K562 (cell line): ENCODE measurements around the gene C10orf53. TPM values are rescaled to one million over a fixed set of nuclear protein-coding genes. Genes with fewer than 3 reads are reported as not detected.

ENCODE experiments used
- ATAC-seq: fragments of 200-7000 bp; cut with Tn5 transposase; 3 replicates; pipeline ENCODE4 v1.9.1; 2020; ENCODE audit warnings: moderate library complexity
- BruUV-seq: library from RNA; stranded (reverse); fragments of 400-500 nt; replicated peaks from 2 replicates; lab custom pipeline; 2021; lab: Mats Ljungman, UMichigan
- CTCF ChIA-PET: fragments of 300-600 bp; formaldehyde crosslinking; extraction: SDS; loops from one replicate; lab custom pipeline; 2021; ENCODE audit warnings: low intra/inter-chr PET ratio; lab: Yijun Ruan, JAX
- POLR2A ChIA-PET: fragments of 300-600, 350-650 bp; sonication (Branson Sonifier 250); formaldehyde crosslinking; extraction: SDS; loops from one replicate; lab custom pipeline; 2021; ENCODE audit warnings: antibody characterized with exemption, inconsistent platforms; lab: Yijun Ruan, JAX
- DNase-seq, 4 experiments: peaks; one replicate each; pipeline versions ENCODE4 v3.0.0 to v3.0.0-alpha.2; 2011 to 2018; ENCODE audit warnings: low spot score in 3 of 4, mixed read lengths in 3 of 4; ENCODE audit errors: extremely low read depth in 1 of 4
- FAIRE-seq: peaks from 2 replicates; lab custom pipeline; 2011; peaks lifted over from hg19 to GRCh38; lab: Jason Lieb, UNC
- H2AFZ ChIP-seq: 2 replicates; pipeline ENCODE4 v1.6.0; 2011; ENCODE audit warnings: low read depth, low read length, control low read depth, inconsistent platforms
- H3K27ac ChIP-seq: fragments of 200-600 bp; 3 replicates; pipeline ENCODE4 v1.8.0; 2011; ENCODE audit warnings: low read depth, mild to moderate bottlenecking, control low read depth, inconsistent platforms, low read length, moderate library complexity, mixed read lengths; ENCODE audit errors: extremely low read depth
- H3K27me3 ChIP-seq, 2 experiments: fragments of 300-600 bp in 1 of 2; 2 replicates in 1 of 2; 3 replicates in 1 of 2; pipeline versions ENCODE4 v1.6.0 to v1.8.0; 2011; ENCODE audit warnings: inconsistent platforms in 2 of 2, low read length in 2 of 2, mild to moderate bottlenecking in 1 of 2, mixed read lengths in 1 of 2, moderate library complexity in 1 of 2; ENCODE audit not compliant: control insufficient read depth in 2 of 2, insufficient read depth in 2 of 2
- H3K36me3 ChIP-seq: fragments of 300-600 bp; 3 replicates; pipeline ENCODE4 v1.8.0; 2011; ENCODE audit warnings: mild to moderate bottlenecking, low read length, inconsistent platforms; ENCODE audit not compliant: control insufficient read depth, insufficient read depth
- H3K4me1 ChIP-seq, 2 experiments: fragments of 200-600 bp in 1 of 2; replicated peaks in 1 of 2; 2 replicates in 1 of 2; 3 replicates in 1 of 2; pipeline versions ENCODE4 v1.5.1 to v1.8.0; 2011; ENCODE audit warnings: inconsistent platforms in 2 of 2, low read length in 2 of 2, mild to moderate bottlenecking in 1 of 2, mixed read lengths in 1 of 2, moderate library complexity in 1 of 2; ENCODE audit not compliant: control insufficient read depth in 2 of 2, insufficient read depth in 2 of 2
- H3K4me2 ChIP-seq: 2 replicates; pipeline ENCODE4 v1.6.1; 2011; ENCODE audit warnings: low read length, control low read depth, inconsistent platforms, mixed read lengths; ENCODE audit not compliant: insufficient read depth
- H3K4me3 ChIP-seq: fragments of 200-600 bp; sonication (generic), shearing (Covaris generic); 2 replicates; pipeline ENCODE4 v1.5.1; 2016; ENCODE audit warnings: control low read depth, inconsistent platforms
- H3K79me2 ChIP-seq: fragments of 200-600 bp; 3 replicates; pipeline ENCODE4 v1.8.0; 2011; ENCODE audit warnings: low read length, inconsistent platforms; ENCODE audit not compliant: control insufficient read depth, insufficient read depth
- H3K9ac ChIP-seq, 2 experiments: 2 replicates each; pipeline versions ENCODE4 v1.6.0 to v1.6.1; 2011; ENCODE audit warnings: low read depth in 2 of 2, low read length in 2 of 2, control low read depth in 1 of 2, inconsistent platforms in 1 of 2, mild to moderate bottlenecking in 1 of 2, mixed read lengths in 1 of 2; ENCODE audit not compliant: insufficient read depth in 1 of 2
- H3K9me1 ChIP-seq: one replicate; pipeline ENCODE4 v1.6.0; 2011; ENCODE audit warnings: inconsistent platforms, mild to moderate bottlenecking, low read length, moderate library complexity; ENCODE audit not compliant: control insufficient read depth, insufficient read depth
- H3K9me3 ChIP-seq: replicated peaks from 2 replicates; pipeline ENCODE4 v1.5.1; 2011; ENCODE audit warnings: low read depth, low read length, inconsistent platforms; ENCODE audit not compliant: control insufficient read depth, insufficient read depth
- H4K20me1 ChIP-seq: replicated peaks from 2 replicates; pipeline ENCODE4 v1.6.1; 2011; ENCODE audit warnings: low read length, inconsistent platforms, mixed read lengths; ENCODE audit not compliant: control insufficient read depth, insufficient read depth
- BRF1 ChIP-seq: IDR thresholded peaks from 3 replicates; pipeline ENCODE4 v1.6.1; 2011; ENCODE audit warnings: borderline replicate concordance, mild to moderate bottlenecking; ENCODE audit not compliant: insufficient read length; ENCODE audit errors: extremely low read depth
- CHD7 ChIP-seq: fragments of 200-600 bp; sonication (generic); IDR thresholded peaks from one replicate; pipeline ENCODE4 v1.6.1; 2012; ENCODE audit warnings: mild to moderate bottlenecking, low read depth, low read length, inconsistent platforms
- FOXK2 ChIP-seq, 2 experiments: fragments of 450-650 bp; IDR thresholded peaks in 1 of 2; conservative IDR thresholded peaks in 1 of 2; 2 replicates each; pipeline ENCODE4 v1.6.1; 2016; ENCODE audit warnings: low read depth in 2 of 2, mild to moderate bottlenecking in 1 of 2
- HSF4 ChIP-seq: fragments of 250-450 bp; sonication (Bioruptor Pico); IDR thresholded peaks from 2 replicates; pipeline ENCODE4 v2.1.2; 2022; ENCODE audit warnings: mild to moderate bottlenecking, moderate library complexity, borderline replicate concordance
- NFE2L1 ChIP-seq: fragments of 450-650 bp; IDR thresholded peaks from 2 replicates; pipeline ENCODE4 v1.6.1; 2016; ENCODE audit warnings: missing genetic modification characterization, low read depth, mild to moderate bottlenecking, missing compliant biosample characterization, moderate library complexity, borderline replicate concordance
- NRF1 ChIP-seq, 2 experiments: fragments of 450-650 bp; IDR thresholded peaks in 1 of 2; conservative IDR thresholded peaks in 1 of 2; 2 replicates each; pipeline ENCODE4 v1.6.1; 2014; ENCODE audit warnings: mild to moderate bottlenecking in 2 of 2
- SRSF1 ChIP-seq: fragments of 200-400 bp; formaldehyde crosslinking; IDR thresholded peaks from 2 replicates; pipeline ENCODE4 v1.6.1; 2017; ENCODE audit warnings: mild to moderate bottlenecking, low read depth, low read length, moderate library complexity
- TFAM ChIP-seq: fragments of 250-450 bp; sonication (Bioruptor Pico); conservative IDR thresholded peaks from 2 replicates; pipeline ENCODE4 v1.5.0; 2021; ENCODE audit warnings: mild to moderate bottlenecking, moderate library complexity
- ZFX ChIP-seq: sonication (generic); formaldehyde crosslinking; IDR thresholded peaks from 2 replicates; pipeline ENCODE4 v1.8.0; 2022; ENCODE audit warnings: mild to moderate bottlenecking, missing genetic modification reagents, moderate library complexity
- ZNF146 ChIP-seq: IDR thresholded peaks from one replicate; pipeline ENCODE4 v1.6.1; 2018; ENCODE audit warnings: missing compliant biosample characterization; ENCODE audit not compliant: unreplicated experiment
- ZNF311 ChIP-seq: fragments of 250-450 bp; sonication (Bioruptor Pico); IDR thresholded peaks from 2 replicates; pipeline ENCODE4 v1.4.0; 2020; ENCODE audit warnings: mild to moderate bottlenecking, moderate library complexity
- WGBS: fragments of 100-300 bp; shearing (Covaris generic); methylation state at CpG from one replicate; pipeline ENCODE4 v1.1.6; 2016; ENCODE audit warnings: low coverage, mixed read lengths; ENCODE audit not compliant: insufficient coverage; ENCODE audit errors: missing lambda C conversion rate; 5-methylcytosine and 5-hydroxymethylcytosine counted together
- in situ Hi-C: fragments of 300-500 bp; cut with MboI; formaldehyde crosslinking; loops from 4 replicates; pipeline ENCODE4 v1.15.0; 2018; ENCODE audit warnings: inconsistent platforms, mixed read lengths
- intact Hi-C: fragments of 100-400 bp; cut with micrococcal nuclease; formaldehyde crosslinking; loops from 2 replicates; pipeline ENCODE4 v1.14.2; 2022
- polyA plus RNA-seq, 8 experiments: library from polyadenylated mRNA; depleted of rRNA in 4 of 8; stranded (reverse) in 5 of 8; unstranded in 3 of 8; fragments of >200 nt; fragmentation: Nextera tagmentation in 2 of 8; fragmentation: Illumina TruSeq in 1 of 8; extraction: Ambion mirVana in 2 of 8; extraction: Trizol in 1 of 8; gene quantifications; 2 replicates each; pipeline versions ENCODE4 v1.2.1 to v1.2.3, GENCODE V29; 2011 to 2014; ENCODE audit warnings: inconsistent platforms in 1 of 8, missing spikeins in 1 of 8
- total RNA-seq, 7 experiments: library from RNA; depleted of rRNA in 6 of 7; stranded (reverse); fragments of >200 nt in 6 of 7; fragmentation: Illumina TruSeq in 2 of 7; extraction: Trizol in 2 of 7; gene quantifications; 2 replicates each; pipeline versions ENCODE4 v1.2.1 to v1.2.3, GENCODE V29; 2011 to 2021; ENCODE audit warnings: low replicate concordance in 1 of 7

C10orf53 gene
- total and polyA plus RNA-seq, 9 of the 15 experiments (the other 6 are each of a cell fraction or from before 2014, with no cell fraction given): not detected

- in situ Hi-C loops: no loop called here
- CTCF ChIA-PET: no interaction called here
- TF ChIP-seq ZNF146 (CRISPR knock-in tag): no peak
- no peak for TF ChIP-seq BRF1
- TF ChIP-seq HSF4: no peak
- no peak for TF ChIP-seq NRF1 (conservative IDR thresholded peaks at IDR 0.05 in 1 of 2, IDR thresholded peaks at IDR 0.05 in 1 of 2)
- no peak for TF ChIP-seq SRSF1
- TF ChIP-seq ZFX (CRISPR knock-in tag): no peak
- no peak for TF ChIP-seq CHD7
- no peak for TF ChIP-seq ZNF311 (CRISPR knock-in tag)
- TF ChIP-seq FOXK2 (conservative IDR thresholded peaks at IDR 0.05 in 1 of 2, IDR thresholded peaks at IDR 0.05 in 1 of 2; ENCODE audit: low read depth in 2 of 2): no peak
- no peak for TF ChIP-seq TFAM (CRISPR knock-in tag)
- TF ChIP-seq NFE2L1 (tag): no peak
Observed at GRCh38 chr10:49707585-49707984, 28.1 kb downstream of the C10orf53 start.

More at GRCh38 chr10:49707585-49707984, 28.1 kb downstream of the C10orf53 start:
- BruUV-seq: no TSS peak
- no peaks in the 10 kb centered on the region for H3K79me2 ChIP-seq
- FAIRE-seq (no peak), DNase-seq (no peak), ATAC-seq (no peak)
- no peak overlapping the region for H3K4me2 ChIP-seq
- no peaks in the 10 kb centered on the region for H3K9me1 ChIP-seq
- H3K36me3 ChIP-seq: no peaks in the 10 kb centered on the region
- H3K4me1 ChIP-seq: no peaks in the 10 kb centered on the region
- H3K27me3 ChIP-seq: peaks cover 5 to 30% of the 10 kb centered on the region in 2 experiments; a peak in 2 of 5 replicates
- no peak overlapping the region for H2AFZ ChIP-seq
- no peak overlapping the region for H3K9ac ChIP-seq
- WGBS: 0% methylated on average over 3 of the region's 3 CpGs
- H3K27ac ChIP-seq: no peak overlapping the region
- intact Hi-C loops: no loop called here
- no peak overlapping the region for H3K4me3 ChIP-seq
- H3K9me3 ChIP-seq: no peaks in the 10 kb centered on the region
- POLR2A ChIA-PET: interaction anchor here (0.6 to 1.4 kb wide), 5 partner anchors 9 to 88 kb away, joined by 3 to 6 read pairs (median 4); no protein-coding TSS in a partner anchor
- no peaks in the 10 kb centered on the region for H4K20me1 ChIP-seq
